Measurements from ENCODE around the gene CNN2.

CNN2 gene

DNA sequence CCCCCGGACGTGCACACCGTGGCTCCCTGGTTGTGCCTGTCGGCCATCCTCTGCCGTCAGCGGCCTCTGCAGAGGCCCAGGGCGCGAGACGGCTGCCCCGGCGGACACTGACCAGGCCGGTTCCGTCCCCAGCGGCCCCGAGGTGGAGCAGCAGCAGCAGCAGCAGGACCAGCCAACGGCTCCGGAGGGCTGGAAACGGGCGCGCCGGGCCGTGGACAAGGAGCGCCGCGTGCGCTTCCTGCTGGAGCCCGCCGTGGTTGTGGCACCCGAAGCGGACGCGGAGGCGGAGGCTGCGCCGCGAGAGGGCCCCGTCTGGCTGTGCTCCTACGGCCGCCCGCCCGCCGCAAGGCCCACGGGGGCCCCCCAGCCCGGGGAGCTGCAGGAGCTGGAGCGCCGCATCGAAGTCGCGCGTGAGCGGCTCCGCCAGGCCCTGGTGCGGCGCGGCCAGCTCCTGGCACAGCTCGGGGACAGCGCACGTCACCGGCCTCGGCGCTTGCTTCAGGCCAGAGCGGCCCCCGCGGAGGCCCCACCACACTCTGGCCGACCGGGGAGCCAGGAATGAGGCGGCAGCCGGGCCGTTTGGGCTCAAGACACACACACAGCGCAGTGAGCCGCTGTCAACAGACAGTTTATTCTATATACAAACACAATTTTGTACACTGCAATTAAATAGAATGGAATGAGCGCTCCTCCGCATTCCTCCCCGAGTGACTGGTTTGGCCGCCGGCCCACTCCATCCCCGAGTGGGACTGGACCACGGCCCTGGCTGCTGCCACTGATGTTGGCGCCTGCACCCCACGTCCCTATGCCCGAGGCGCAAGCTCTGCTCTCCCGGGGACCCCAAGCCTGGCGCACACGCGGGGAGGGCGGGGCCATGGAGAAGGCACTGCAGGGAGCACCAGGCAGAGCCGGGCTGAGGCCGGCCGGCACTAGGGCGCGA lies 17.1 kb upstream of the CNN2 start:
- peak in 2 of 10 donors; percentile 13 to 40 for DNase-seq
- intact Hi-C loops (cut with DNase I), result no loop called here

DNA sequence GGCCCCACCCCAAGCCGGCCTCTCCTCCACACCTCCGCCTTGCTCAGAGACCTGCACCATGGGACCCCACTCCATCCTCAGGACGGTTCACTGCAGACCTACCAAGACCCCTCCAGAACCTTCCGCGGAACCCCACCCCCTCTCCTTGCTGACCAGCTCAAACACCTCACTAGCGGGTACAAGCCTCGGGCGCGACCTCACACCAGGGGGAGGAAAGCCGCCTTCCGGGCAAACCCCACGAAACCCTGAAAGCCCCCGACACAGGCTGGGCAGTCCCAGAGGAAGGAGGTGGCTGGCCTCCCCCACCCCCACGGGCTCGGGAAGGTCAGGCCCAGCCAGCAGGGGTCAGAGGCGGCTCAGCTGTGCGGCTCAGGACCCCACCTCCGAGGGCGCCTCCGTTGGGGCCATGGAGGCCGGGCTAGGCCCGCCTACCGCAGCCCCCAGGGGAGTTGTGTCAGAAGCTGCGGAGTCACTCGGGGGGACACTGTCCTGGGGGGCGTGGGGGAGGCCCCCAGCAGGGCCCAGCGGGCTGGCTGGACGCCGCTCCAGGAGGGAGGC lies 16.3 kb upstream of the CNN2 start:
- DNase-seq, result no peak
- intact Hi-C loops (cut with DNase I), result no loop called here

DNA sequence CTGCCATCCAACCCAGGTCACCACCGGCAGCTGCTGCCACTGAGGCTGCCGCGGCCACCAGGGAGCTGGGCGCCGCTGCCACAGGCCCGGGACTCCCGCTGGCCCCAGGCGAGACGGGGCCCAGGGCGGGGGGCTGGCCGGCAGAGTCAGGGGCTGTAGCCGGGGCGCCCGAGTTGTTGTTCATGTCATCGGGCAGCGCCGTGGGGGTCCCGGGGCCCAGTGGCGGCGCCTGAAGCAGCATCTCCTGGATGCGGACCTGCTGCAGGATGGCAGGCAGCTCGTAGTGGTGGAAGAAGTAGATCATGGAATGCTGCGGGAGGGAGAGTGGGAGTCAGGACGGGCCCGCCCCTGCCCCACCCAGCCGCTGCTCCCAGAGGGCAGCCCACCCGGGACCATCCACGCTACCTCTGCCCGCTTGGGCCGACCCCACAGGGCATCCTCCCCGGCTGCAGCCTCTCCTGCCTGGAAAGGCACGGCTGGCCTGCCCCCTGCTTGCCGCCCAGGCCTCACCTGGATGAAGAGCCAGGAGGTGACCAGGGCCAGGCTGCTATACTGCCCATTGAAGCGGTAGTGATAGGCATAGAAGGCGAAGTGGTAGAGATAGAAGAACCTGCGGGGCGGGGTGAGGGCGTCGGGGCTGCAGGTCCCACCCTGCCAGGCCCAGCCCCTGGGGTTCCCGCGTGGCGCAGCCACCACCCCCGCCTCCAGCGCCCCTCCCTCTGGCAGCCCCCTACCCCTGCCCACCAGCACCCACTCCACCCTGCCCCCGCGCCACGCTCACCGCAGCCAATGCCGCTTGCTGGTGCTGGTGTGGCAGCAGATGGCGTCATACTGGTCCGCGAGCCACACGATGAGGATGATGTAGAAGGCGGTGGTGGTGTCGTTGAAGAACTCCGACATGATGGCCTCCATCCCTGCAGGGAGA lies 15.6 kb upstream of the CNN2 start:
- intact Hi-C loops (cut with DNase I), result no loop called here
- no peak for DNase-seq

DNA sequence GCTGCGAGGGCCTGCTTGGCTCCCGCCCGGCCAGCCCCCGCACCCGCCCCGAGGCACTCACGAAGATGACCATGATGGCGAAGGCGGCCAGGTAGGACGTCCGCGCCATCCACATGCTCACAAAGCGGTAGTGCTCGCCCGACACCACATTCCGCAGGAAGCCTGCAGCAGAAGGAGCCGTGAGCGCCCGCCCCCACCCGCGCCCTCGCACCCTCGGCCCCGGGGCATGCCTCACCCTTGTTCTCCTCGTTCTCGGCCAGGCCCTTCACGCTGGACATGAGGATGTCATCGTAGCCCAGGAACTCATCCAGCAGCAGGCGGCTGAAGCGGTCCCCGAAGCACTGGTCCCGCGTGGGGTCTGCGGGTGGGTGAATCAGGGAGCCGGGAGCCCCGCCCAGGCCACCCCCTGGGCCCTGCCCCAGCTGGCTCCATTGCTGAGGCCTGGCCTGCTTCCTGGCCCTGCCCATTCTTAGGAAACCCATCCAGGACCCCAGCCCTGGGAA lies 14.5 kb upstream of the CNN2 start:
- intact Hi-C loops (cut with DNase I), result no loop called here
- DNase-seq, result no peak

DNA sequence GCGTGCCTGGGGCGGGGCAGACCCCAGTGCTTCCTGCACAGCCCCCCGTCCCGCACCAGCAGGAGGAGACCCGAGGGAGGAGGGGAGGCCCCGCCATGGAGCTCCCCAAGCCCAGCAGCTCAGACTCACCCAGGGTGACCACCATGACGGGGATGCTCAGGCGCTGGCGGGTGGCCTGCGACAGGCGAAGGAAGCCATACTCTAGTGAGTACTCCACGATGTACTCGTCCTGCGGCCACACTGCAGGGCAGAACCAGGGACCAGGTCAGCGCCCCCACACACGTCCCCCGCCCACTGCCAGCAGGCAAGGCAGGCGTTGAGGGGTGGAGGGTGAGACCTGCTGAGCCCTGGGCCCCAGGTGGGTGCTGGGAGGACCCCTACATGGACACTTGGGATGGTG lies 14.1 kb upstream of the CNN2 start:
- intact Hi-C loops (cut with DNase I), result no loop called here
- no peak for DNase-seq

DNA sequence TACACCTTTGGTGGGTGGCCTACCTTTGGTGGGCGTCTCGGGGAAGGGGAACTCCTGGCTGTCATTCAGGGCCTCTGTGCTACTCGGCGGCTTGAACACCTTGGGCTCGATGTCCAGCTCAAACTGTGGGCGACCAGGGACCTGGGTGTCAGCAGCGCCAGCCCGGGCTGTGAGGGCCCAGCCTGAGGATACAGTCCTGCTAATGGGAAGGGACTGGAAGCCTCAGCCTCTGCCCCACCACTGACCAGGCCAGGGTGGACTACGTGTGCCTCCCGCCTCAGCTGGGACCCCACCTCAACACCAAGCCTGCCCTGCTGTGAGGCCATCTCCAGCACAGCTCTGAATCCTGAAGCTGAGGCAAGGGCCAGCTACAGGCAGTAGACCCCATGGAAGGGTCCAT lies 13.2 kb upstream of the CNN2 start:
- intact Hi-C loops (cut with DNase I), result no loop called here
- no peak for DNase-seq

- DNase-seq, result no peak
- intact Hi-C loops (cut with DNase I), result no loop called here
These were observed 12.0 kb upstream of the CNN2 start for GRCh38 chr19:1014161-1015060.

GRCh38 chr19:1015061-1015781 lies 11.2 kb upstream of the CNN2 start:
- no peak for DNase-seq
- intact Hi-C loops (cut with DNase I), result no loop called here

DNA sequence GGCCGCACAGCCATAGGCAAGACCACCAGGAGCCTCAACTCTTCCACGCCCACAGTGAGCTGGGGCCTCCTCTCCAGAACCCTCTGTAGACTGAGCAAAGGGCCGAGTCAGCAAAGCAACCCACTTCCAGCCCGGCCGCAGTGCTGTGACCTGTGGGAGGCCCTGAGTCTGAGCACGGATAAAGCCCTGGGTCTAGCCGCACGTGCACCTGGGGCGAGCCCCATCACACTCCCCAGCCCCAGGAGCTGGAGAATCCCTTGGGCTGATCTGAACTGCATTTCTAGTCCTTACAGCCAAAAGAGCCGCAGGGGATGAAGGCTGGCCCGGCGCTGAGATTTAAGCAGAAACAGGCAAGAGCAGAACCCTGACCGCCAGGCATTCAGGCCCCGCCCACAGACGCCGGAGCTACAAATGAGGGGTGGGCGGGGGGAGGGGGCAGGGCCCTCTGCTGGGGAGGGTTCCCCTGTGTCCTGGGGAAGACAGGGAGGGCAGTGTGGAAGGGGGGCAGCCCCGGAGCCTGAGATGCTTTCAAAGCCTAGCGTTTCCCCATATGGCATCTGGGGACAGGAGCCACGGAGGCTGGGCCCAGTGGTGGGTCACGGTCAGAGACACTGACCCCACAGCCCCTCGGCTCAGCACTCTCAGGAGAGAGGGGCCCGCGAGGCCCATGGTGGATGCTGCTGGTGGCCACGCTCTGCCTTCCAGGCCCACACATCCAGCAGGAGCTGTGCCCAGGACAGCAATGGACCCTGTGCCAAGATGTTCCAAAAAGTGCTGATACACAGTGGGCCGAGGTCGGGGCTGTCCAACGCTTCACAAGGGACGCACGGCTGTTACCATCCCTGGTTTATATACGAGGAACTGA lies 10.4 kb upstream of the CNN2 start:
- intact Hi-C loops (cut with DNase I), result no loop called here
- DNase-seq, result no peak

DNA sequence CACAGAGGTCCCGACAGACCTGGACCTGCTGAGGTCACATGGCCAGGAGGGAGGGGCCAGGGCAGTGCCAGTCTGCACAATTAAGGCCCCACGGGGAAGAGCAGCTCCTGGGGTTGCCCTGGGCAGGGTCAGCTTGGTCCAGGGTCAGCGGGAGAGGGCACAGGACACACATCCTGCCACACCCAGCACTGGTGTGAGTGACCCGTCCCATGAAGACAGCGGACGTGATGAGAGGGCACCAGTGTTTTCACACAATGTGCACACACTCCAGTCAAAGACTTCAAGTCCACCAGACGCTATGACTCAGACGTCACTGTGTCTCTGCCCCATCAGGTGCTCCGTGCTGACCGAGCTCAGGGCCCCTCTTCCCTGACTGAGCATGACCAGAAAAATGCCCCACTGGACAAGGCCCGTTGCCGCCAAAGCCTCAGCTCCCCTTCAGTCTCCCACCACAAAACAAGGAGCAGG lies 9.7 kb upstream of the CNN2 start:
- DNase-seq, result no peak
- intact Hi-C loops (cut with DNase I), result no loop called here

- intact Hi-C loops (cut with DNase I), result no loop called here
- no peak for DNase-seq
These were observed 9.1 kb upstream of the CNN2 start for GRCh38 chr19:1017115-1017905.

- intact Hi-C loops (cut with DNase I), result no loop called here
- no peak for DNase-seq
These were observed 8.5 kb upstream of the CNN2 start for GRCh38 chr19:1017906-1018305.

DNA sequence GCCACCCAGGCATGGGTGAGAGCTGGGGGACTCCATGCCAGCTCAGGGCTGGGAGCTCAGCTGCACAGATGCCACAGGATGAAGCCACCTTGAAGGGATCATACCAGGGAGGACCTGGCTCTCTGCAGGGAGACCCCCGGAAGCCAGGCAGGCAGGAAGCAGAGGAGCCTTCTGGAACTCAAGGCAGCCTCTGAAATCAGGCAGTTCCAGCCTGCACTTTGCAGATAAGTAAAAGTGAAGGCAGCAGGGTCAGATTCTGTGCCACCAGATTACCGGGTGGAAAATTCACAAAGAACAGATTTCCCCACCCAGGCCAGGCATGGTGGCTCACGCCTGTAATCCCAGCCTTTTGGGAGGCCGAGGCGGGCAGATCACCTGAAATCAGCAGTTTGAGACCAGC lies 8.0 kb upstream of the CNN2 start:
- intact Hi-C loops (cut with DNase I), result no loop called here
- DNase-seq, result no peak

GRCh38 chr19:1018932-1019615 lies 7.3 kb upstream of the CNN2 start:
- no peak for DNase-seq
- intact Hi-C loops (cut with DNase I), result no loop called here

- no peak for DNase-seq
- intact Hi-C loops (cut with DNase I), result no loop called here
These were observed 6.8 kb upstream of the CNN2 start for GRCh38 chr19:1019616-1019961.

GRCh38 chr19:1019980-1020867 lies 6.2 kb upstream of the CNN2 start:
- intact Hi-C loops (cut with DNase I), result loop anchor here (2.0 kb wide), 1 partner anchor 21 kb away; the partner anchor contains the start of gene ABCA7
- no peak for DNase-seq
